Measurements from ENCODE around the gene CFAP157. TPM values are rescaled to one million over a fixed set of nuclear protein-coding genes. Genes with fewer than 3 reads are reported as not detected.

Gene CFAP157
- total and polyA plus RNA-seq, 2 donors (not counting 1 experiment from before 2014, with no cell fraction given) = under 0.01 TPM; not detected in 1

DNA sequence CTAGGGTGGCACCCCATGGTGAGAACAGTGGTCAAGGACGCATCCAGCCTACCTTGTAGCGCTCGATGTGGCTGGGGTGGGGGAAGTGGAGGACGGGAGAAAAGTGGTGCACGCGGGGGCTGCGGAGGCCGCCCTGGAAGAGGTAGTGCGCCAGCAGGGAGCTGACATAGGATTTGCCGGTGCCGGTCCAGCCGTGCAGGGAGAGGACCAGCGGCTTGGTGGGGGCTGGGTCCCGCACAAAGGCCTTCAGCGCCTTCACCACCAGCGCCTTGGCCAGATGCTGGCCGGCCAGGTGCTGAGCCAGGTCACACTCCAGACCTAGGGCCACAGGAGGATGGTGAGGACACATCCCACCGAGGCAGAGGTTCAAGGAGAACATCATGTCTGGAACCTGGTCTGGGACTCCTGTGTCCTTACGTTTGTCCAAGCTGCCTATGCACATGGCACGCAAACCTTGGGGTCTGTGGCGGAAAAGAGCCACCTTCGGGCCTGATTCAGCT is 27.5 kb downstream of the CFAP157 start:
- no peak for TF ChIP-seq EZH2 (IDR thresholded peaks at IDR 0.05; ENCODE audit: low read length, missing control alignments)
- TF ChIP-seq, protein P1, sequence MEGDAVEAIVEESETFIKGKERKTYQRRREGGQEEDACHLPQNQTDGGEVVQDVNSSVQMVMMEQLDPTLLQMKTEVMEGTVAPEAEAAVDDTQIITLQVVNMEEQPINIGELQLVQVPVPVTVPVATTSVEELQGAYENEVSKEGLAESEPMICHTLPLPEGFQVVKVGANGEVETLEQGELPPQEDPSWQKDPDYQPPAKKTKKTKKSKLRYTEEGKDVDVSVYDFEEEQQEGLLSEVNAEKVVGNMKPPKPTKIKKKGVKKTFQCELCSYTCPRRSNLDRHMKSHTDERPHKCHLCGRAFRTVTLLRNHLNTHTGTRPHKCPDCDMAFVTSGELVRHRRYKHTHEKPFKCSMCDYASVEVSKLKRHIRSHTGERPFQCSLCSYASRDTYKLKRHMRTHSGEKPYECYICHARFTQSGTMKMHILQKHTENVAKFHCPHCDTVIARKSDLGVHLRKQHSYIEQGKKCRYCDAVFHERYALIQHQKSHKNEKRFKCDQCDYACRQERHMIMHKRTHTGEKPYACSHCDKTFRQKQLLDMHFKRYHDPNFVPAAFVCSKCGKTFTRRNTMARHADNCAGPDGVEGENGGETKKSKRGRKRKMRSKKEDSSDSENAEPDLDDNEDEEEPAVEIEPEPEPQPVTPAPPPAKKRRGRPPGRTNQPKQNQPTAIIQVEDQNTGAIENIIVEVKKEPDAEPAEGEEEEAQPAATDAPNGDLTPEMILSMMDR (conservative IDR thresholded peaks at IDR 0.05 in 1 of 2, IDR thresholded peaks at IDR 0.05 in 1 of 2; ENCODE audit: low read depth in 1 of 2, low read length in 2 of 2) = no peak
- no peak for DNase-seq (ENCODE audit: low read depth in 2 of 2)
- Histone ChIP-seq H3K27ac (ENCODE audit: insufficient read depth, low read length) (peak overlapping the region; percentile 81), H3K4me2 (ENCODE audit: extremely low read depth, insufficient read depth, low read length) (peak overlapping the region; percentile 98), H3K9ac (ENCODE audit: insufficient read depth, low read length) (peak overlapping the region; percentile 65), H3K36me3 (ENCODE audit: control insufficient read depth, insufficient read depth, low read length) (peaks cover 3% of the 10 kb centered on the region), H3K79me2 (ENCODE audit: control insufficient read depth, insufficient read depth, low read length) (no peaks in the 10 kb centered on the region), H4K20me1 (ENCODE audit: control insufficient read depth, extremely low read depth, insufficient read depth, low read length) (no peaks in the 10 kb centered on the region), H3K9me3 (ENCODE audit: control insufficient read depth, insufficient read depth, low read depth, low read length) (no peaks in the 10 kb centered on the region), H3K4me3 (replicated peaks in 1 of 4; ENCODE audit: control extremely low read depth in 1 of 4, insufficient read depth in 1 of 4, low read depth in 3 of 4, low read length in 4 of 4) (peak overlapping the region; percentile 65 to 76 (median 66)), H3K4me1 (ENCODE audit: control insufficient read depth, extremely low read depth, insufficient read depth, low read length) (peaks cover 9% of the 10 kb centered on the region), H3K27me3 (ENCODE audit: control insufficient read depth, insufficient read depth, low read length) (no peaks in the 10 kb centered on the region), H2AFZ (ENCODE audit: low read length) (no peak overlapping the region)

DNA sequence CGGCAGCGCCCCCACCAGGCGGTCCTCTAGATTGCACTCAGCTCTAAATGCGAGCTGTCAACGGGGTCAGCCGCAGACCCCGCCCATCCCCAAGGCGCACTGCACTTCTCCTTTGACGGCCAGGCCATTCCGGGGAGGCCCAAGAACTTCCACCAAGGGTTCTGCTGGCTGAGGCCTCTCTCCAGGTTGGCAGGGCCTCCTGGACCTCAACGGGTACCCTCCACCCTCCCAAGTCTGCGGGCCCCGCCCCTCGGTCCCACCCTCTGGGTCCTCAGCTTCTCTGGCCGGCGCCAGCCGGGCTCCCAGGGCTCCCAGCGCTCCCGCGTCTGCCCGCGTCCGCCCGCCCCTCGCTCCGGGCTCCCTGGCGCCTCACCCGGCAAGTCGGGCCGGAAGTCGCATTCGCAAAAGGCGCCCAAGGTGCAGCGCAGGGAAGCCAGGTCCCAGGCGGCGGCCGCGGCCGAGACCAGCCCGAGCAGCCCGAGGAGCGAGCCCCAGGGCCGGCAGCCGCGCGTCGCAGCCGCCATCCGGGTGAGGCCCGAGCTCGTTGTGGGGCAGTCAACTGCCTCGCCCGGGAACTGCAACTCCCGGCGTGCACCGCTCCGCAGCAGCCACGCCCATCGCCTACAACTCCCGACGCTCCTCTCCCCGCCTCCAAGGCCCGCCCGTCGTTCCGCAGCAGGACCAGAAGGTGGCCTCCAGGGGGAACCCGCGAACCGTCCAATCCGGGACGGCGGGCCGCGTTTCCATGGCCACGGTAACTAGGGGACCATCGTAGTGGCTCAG is 28.1 kb downstream of the CFAP157 start, which contains the start of gene TOR2A:
Gene TOR2A (minus strand): TSS at position 548 of the 783 bp plus-strand sequence. CDS start 24 bp downstream, at position 524.
- peak within 1 kb of the TSS; percentile 81 for H3K27ac ChIP-seq (ENCODE audit: insufficient read depth, low read length)
- H3K4me1 ChIP-seq (ENCODE audit: control insufficient read depth, extremely low read depth, insufficient read depth, low read length) = peaks cover 12% of the 10 kb centered on the region
- H3K9ac ChIP-seq (ENCODE audit: insufficient read depth, low read length) = peak within 1 kb of the TSS; percentile 87
- H3K36me3 ChIP-seq (ENCODE audit: control insufficient read depth, insufficient read depth, low read length) = peaks cover 3% of the 10 kb centered on the region
- peak within 1 kb of the TSS; percentile 65 to 76 (median 66) for H3K4me3 ChIP-seq (replicated peaks in 1 of 4; ENCODE audit: control extremely low read depth in 1 of 4, insufficient read depth in 1 of 4, low read depth in 3 of 4, low read length in 4 of 4)
- H2AFZ ChIP-seq (ENCODE audit: low read length) = peak within 1 kb of the TSS; percentile 71
- no peaks in the 10 kb centered on the region for H3K27me3 ChIP-seq (ENCODE audit: control insufficient read depth, insufficient read depth, low read length)
- H3K79me2 ChIP-seq (ENCODE audit: control insufficient read depth, insufficient read depth, low read length) = no peaks in the 10 kb centered on the region
- no peaks in the 10 kb centered on the region for H4K20me1 ChIP-seq (ENCODE audit: control insufficient read depth, extremely low read depth, insufficient read depth, low read length)
- peak within 1 kb of the TSS; percentile 98 for H3K4me2 ChIP-seq (ENCODE audit: extremely low read depth, insufficient read depth, low read length)
- DNase-seq (ENCODE audit: low read depth in 2 of 2) = peak; percentile 93 to 96
- no peaks in the 10 kb centered on the region for H3K9me3 ChIP-seq (ENCODE audit: control insufficient read depth, insufficient read depth, low read depth, low read length)
- no peak for TF ChIP-seq EZH2 (IDR thresholded peaks at IDR 0.05; ENCODE audit: low read length, missing control alignments)
- TF ChIP-seq, protein P1 (conservative IDR thresholded peaks at IDR 0.05 in 1 of 2, IDR thresholded peaks at IDR 0.05 in 1 of 2; ENCODE audit: low read depth in 1 of 2, low read length in 2 of 2) = peak; percentile 81 to 84

DNA sequence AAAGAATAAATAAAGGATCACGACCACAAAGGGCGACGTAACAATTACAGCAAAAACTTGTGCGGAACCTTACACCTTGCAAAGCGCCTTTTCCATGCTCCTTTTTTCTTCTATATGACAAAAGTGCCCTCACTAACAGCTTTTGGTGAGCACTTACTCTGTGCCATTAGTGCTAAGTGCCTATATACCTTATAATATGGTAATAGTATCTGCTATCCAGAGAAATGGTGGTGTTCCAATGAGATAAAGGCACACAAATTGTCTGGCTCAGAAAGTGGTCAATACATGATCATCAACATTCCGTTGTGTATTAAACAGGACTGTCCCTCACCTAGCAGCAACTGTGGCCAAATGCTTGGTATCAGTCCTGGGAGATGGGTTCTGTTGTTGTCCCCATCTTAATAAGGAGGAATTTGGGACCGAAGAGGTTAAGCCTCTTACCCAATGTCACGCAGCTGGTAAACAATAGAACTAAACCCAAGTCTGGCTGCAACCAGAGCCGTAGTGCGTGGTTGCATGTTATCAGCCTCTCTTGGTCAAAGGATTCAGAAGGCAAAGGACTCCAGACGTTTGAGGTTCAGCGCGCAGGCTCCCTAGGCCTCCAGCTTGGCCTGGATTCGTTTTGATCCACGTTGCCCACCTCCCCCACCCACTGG is 28.9 kb downstream of the CFAP157 start:
- Histone ChIP-seq H3K27ac (ENCODE audit: insufficient read depth, low read length) (peak overlapping the region; percentile 57), H3K36me3 (ENCODE audit: control insufficient read depth, insufficient read depth, low read length) (peaks cover 3% of the 10 kb centered on the region), H3K9ac (ENCODE audit: insufficient read depth, low read length) (peak overlapping the region; percentile 20), H3K79me2 (ENCODE audit: control insufficient read depth, insufficient read depth, low read length) (no peaks in the 10 kb centered on the region), H3K4me3 (replicated peaks in 1 of 4; ENCODE audit: control extremely low read depth in 1 of 4, insufficient read depth in 1 of 4, low read depth in 3 of 4, low read length in 4 of 4) (no peak overlapping the region), H3K9me3 (ENCODE audit: control insufficient read depth, insufficient read depth, low read depth, low read length) (no peaks in the 10 kb centered on the region), H2AFZ (ENCODE audit: low read length) (no peak overlapping the region), H3K4me1 (ENCODE audit: control insufficient read depth, extremely low read depth, insufficient read depth, low read length) (peaks cover 17% of the 10 kb centered on the region), H3K27me3 (ENCODE audit: control insufficient read depth, insufficient read depth, low read length) (no peaks in the 10 kb centered on the region), H4K20me1 (ENCODE audit: control insufficient read depth, extremely low read depth, insufficient read depth, low read length) (no peaks in the 10 kb centered on the region), H3K4me2 (ENCODE audit: extremely low read depth, insufficient read depth, low read length) (peak overlapping the region; percentile 54)
- no peak for DNase-seq (ENCODE audit: low read depth in 2 of 2)
- TF ChIP-seq EZH2 (IDR thresholded peaks at IDR 0.05; ENCODE audit: low read length, missing control alignments) = no peak
- TF ChIP-seq, protein P1 (conservative IDR thresholded peaks at IDR 0.05 in 1 of 2, IDR thresholded peaks at IDR 0.05 in 1 of 2; ENCODE audit: low read depth in 1 of 2, low read length in 2 of 2) = no peak

All from fibroblast of lung (primary cell).